ENCODE data around the gene SOSTDC1.

DNA sequence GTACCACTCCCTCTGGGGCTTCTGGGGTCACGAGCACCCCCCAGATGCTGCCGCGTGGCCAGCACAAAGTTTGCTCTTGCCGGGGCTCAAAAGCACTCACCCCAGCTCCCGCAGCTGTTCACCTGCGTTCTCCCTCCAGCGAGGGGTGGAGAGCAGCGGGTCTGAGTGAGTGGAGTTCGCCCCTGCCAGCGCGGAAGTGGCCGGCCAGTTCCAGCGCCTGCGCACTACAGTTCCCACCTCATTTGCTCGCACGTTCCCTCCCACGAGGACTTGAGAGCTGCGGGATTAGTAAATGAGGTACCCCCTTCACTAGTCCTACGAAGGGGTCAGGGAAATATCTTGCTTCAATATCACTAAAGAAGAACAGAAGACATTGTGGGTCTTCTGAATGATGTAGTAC lies 36.8 kb upstream of the SOSTDC1 start:
- TF ChIP-seq, protein P1, sequence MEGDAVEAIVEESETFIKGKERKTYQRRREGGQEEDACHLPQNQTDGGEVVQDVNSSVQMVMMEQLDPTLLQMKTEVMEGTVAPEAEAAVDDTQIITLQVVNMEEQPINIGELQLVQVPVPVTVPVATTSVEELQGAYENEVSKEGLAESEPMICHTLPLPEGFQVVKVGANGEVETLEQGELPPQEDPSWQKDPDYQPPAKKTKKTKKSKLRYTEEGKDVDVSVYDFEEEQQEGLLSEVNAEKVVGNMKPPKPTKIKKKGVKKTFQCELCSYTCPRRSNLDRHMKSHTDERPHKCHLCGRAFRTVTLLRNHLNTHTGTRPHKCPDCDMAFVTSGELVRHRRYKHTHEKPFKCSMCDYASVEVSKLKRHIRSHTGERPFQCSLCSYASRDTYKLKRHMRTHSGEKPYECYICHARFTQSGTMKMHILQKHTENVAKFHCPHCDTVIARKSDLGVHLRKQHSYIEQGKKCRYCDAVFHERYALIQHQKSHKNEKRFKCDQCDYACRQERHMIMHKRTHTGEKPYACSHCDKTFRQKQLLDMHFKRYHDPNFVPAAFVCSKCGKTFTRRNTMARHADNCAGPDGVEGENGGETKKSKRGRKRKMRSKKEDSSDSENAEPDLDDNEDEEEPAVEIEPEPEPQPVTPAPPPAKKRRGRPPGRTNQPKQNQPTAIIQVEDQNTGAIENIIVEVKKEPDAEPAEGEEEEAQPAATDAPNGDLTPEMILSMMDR (IDR thresholded peaks at IDR 0.05; ENCODE audit: low read depth, low read length) = no peak
- no peak for TF ChIP-seq POLR2A (IDR thresholded peaks at IDR 0.05; ENCODE audit: extremely low read depth, insufficient read length)

Measured in NB4 (cell line).